Adrenal gland (tissue), 12 donors: Measurements from ENCODE around the gene ODAM. TPM values are rescaled to one million over a fixed set of nuclear protein-coding genes. Genes with fewer than 3 reads are reported as not detected.

ENCODE experiments used
- DNase-seq, 7 donors: peaks; one replicate each; pipeline ENCODE4 v3.0.0-alpha.2; 2019 to 2020
- H3K27ac ChIP-seq, 5 donors: fragments of 200-600 bp; sonication (generic) in 4 of 5; 1 replicate in 3 of 5; 2 replicates in 2 of 5; pipeline versions ENCODE4 v1.5.1 to v1.8.0; 2016 to 2020; ENCODE audit warnings: mild to moderate bottlenecking in 1 of 5
- H3K27me3 ChIP-seq: fragments of 200-600 bp; 2 replicates; pipeline ENCODE4 v1.8.0; 2021
- H3K36me3 ChIP-seq, 2 donors: fragments of 200-600 bp; replicated peaks in 1 of 2; 1 replicate in 1 of 2; 2 replicates in 1 of 2; pipeline versions ENCODE4 v1.5.1 to v1.8.0; 2018 to 2022
- H3K4me1 ChIP-seq, 2 donors: fragments of 200-600 bp; replicated peaks in 1 of 2; 1 replicate in 1 of 2; 2 replicates in 1 of 2; pipeline versions ENCODE4 v1.5.1 to v1.8.0; 2018 to 2021
- H3K4me3 ChIP-seq, 4 donors: fragments of 200-600 bp; sonication (generic) in 3 of 4; one replicate each; pipeline ENCODE4 v1.5.1; 2016 to 2018
- H3K9me3 ChIP-seq, 3 donors: fragments of 200-600 bp; sonication (generic) in 1 of 3; replicated peaks in 1 of 3; 1 replicate in 2 of 3; 2 replicates in 1 of 3; pipeline versions ENCODE4 v1.5.1 to v1.8.0; 2016 to 2021
- POLR2A ChIP-seq, 2 donors: fragments of 450-650 bp; IDR thresholded peaks; one replicate each; pipeline ENCODE4 v1.6.1; 2017; ENCODE audit warnings: antibody characterized with exemption in 2 of 2, mild to moderate bottlenecking in 2 of 2, moderate library complexity in 1 of 2
- WGBS, 4 donors: extraction: QIAGEN DNeasy Blood & Tissue Kit in 2 of 4; methylation state at CpG; one replicate each; pipeline versions ENCODE4 v1.1.5 to v1.1.7; 2013 to 2017; 5-methylcytosine and 5-hydroxymethylcytosine counted together
- intact Hi-C, 2 donors: fragments of 100-400 bp; cut with DNase I; formaldehyde crosslinking; loops; one replicate each; pipeline versions ENCODE4 v1.14.1 to v1.15.0; 2022 to 2023
- polyA plus RNA-seq, 3 donors: library from polyadenylated mRNA; stranded (reverse); fragments of 200-250 nt in 2 of 3; fragments of 350-450 nt in 1 of 3; fragmentation: Illumina TruSeq in 1 of 3; extraction: RNeasy Lipid Tissue Mini Kit (QIAGEN cat#74804) in 1 of 3; gene quantifications; one replicate each; pipeline ENCODE4 v1.2.3, GENCODE V29; 2013 to 2014
- total RNA-seq, 9 donors: library from RNA; depleted of rRNA in 4 of 9; stranded (reverse); fragments of >200 nt in 4 of 9; fragments of 120-200 nt in 1 of 9; fragmentation: NEBNext Ultra II Directional in 1 of 9; extraction: Animal tissue kit (Norgen Biotek cat#: 25700) in 1 of 9; gene quantifications; one replicate each; pipeline versions ENCODE4 v1.1.0 to v1.2.4, GENCODE V29; 2013 to 2023
- TF ChIP-seq, protein P1 (sequence below), 6 experiments: fragments of 450-650 bp in 4 of 6; fragments of 200-600 bp in 2 of 6; sonication (generic) in 1 of 6; IDR thresholded peaks; 1 replicate in 5 of 6; 2 replicates in 1 of 6; pipeline versions ENCODE4 v1.5.1 to v1.8.0; 2016 to 2021; ENCODE audit warnings: antibody characterized with exemption in 6 of 6, mild to moderate bottlenecking in 2 of 6, moderate library complexity in 1 of 6
- donor health status: healthy with polysubstance abuse.
- donor health status: Bipolar disorder and iron deficiency.
- donor health status: DM: yes; HTN: yes; CAD: no.
- donor health status: DM: no; HTN: no; CAD: no.
- donor health status: DM: no; HTN: no; CAD: no.
- donor health status: DM: yes; HTN: yes; CAD: no.

Gene ODAM
- total and polyA plus RNA-seq, 12 donors = 0.17 to 2.9 (median 0.48) TPM; not detected in 4

GRCh38 chr4:70187216-70187615 lies 8.3 kb upstream of the ODAM start:
- TF ChIP-seq, protein P1, sequence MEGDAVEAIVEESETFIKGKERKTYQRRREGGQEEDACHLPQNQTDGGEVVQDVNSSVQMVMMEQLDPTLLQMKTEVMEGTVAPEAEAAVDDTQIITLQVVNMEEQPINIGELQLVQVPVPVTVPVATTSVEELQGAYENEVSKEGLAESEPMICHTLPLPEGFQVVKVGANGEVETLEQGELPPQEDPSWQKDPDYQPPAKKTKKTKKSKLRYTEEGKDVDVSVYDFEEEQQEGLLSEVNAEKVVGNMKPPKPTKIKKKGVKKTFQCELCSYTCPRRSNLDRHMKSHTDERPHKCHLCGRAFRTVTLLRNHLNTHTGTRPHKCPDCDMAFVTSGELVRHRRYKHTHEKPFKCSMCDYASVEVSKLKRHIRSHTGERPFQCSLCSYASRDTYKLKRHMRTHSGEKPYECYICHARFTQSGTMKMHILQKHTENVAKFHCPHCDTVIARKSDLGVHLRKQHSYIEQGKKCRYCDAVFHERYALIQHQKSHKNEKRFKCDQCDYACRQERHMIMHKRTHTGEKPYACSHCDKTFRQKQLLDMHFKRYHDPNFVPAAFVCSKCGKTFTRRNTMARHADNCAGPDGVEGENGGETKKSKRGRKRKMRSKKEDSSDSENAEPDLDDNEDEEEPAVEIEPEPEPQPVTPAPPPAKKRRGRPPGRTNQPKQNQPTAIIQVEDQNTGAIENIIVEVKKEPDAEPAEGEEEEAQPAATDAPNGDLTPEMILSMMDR (IDR thresholded peaks at IDR 0.05) = no peak
- no peak for TF ChIP-seq POLR2A (IDR thresholded peaks at IDR 0.05)
- intact Hi-C loops = no loop called here
- no peaks in the 10 kb centered on the region for H3K36me3 ChIP-seq
- H3K9me3 ChIP-seq = no peaks in the 10 kb centered on the region
- H3K4me1 ChIP-seq = no peaks in the 10 kb centered on the region
- DNase-seq = no peak
- H3K4me3 ChIP-seq = no peak overlapping the region
- no peaks in the 10 kb centered on the region for H3K27me3 ChIP-seq
- 38 to 94% (median 75%) methylated on average over 1 of the region's 1 CpG for WGBS, 4 donors
- no peak overlapping the region for H3K27ac ChIP-seq

GRCh38 chr4:70190579-70190978 lies 4.9 kb upstream of the ODAM start:
- no peak for DNase-seq
- H3K9me3 ChIP-seq = no peaks in the 10 kb centered on the region
- no peaks in the 10 kb centered on the region for H3K27me3 ChIP-seq
- intact Hi-C loops = no loop called here
- no peaks in the 10 kb centered on the region for H3K4me1 ChIP-seq
- H3K36me3 ChIP-seq = no peaks in the 10 kb centered on the region
- H3K27ac ChIP-seq = no peak overlapping the region
- H3K4me3 ChIP-seq = no peak overlapping the region
- TF ChIP-seq, protein P1 (IDR thresholded peaks at IDR 0.05) = no peak
- no peak for TF ChIP-seq POLR2A (IDR thresholded peaks at IDR 0.05)
- 92 to 100% (median 95%) methylated on average over 1 of the region's 1 CpG for WGBS, 4 donors

DNA sequence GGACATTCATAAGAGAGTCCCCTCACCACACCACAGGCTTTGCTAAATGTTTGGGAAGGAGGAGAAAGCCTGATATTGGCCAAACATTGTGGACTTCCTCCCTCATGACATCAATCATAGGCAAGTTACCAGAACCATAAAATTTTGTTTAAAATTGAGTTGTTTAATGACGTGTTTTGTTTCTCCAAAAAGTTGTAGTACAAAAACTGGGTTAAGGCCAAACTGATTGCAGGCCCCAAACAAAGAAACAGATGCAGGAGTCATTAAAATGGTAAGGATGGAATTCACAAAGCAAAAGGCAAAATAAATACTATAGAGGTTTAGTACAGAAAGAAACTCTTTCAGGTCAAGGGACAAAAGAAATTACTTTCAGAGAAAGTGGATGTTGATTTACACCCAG lies 3.9 kb upstream of the ODAM start:
- Histone ChIP-seq H3K36me3 (no peaks in the 10 kb centered on the region), H3K4me1 (no peaks in the 10 kb centered on the region), H3K4me3 (no peak overlapping the region), H3K9me3 (no peaks in the 10 kb centered on the region), H3K27me3 (no peaks in the 10 kb centered on the region), H3K27ac (no peak overlapping the region)
- intact Hi-C loops = no loop called here
- WGBS, 4 donors = 26 to 65% (median 30%) methylated on average over 1 of the region's 1 CpG
- no peak for TF ChIP-seq POLR2A (IDR thresholded peaks at IDR 0.05)
- TF ChIP-seq, protein P1 (IDR thresholded peaks at IDR 0.05) = no peak
- no peak for DNase-seq

- WGBS, 4 donors = 90 to 95% (median 92%) methylated on average over 2 of the region's 2 CpGs
- DNase-seq = no peak
- Histone ChIP-seq H3K27me3 (no peaks in the 10 kb centered on the region), H3K4me1 (no peaks in the 10 kb centered on the region), H3K27ac (no peak overlapping the region), H3K36me3 (no peaks in the 10 kb centered on the region), H3K9me3 (no peaks in the 10 kb centered on the region), H3K4me3 (no peak overlapping the region)
- TF ChIP-seq POLR2A (IDR thresholded peaks at IDR 0.05) = no peak
- TF ChIP-seq, protein P1 (IDR thresholded peaks at IDR 0.05) = no peak
- intact Hi-C loops = no loop called here
Measured at GRCh38 chr4:70192895-70193294, 2.6 kb upstream of the ODAM start.
